ENCODE results near the gene TTYH3. TPM values are rescaled to one million over a fixed set of nuclear protein-coding genes. Genes with fewer than 3 reads are reported as not detected.
A peak's percentile ranks its signal among the peaks of the same experiment; 100 is the strongest.

The TTYH3 gene
- total and polyA plus RNA-seq, 2 donors, result 4.4 to 20.4 TPM

DNA sequence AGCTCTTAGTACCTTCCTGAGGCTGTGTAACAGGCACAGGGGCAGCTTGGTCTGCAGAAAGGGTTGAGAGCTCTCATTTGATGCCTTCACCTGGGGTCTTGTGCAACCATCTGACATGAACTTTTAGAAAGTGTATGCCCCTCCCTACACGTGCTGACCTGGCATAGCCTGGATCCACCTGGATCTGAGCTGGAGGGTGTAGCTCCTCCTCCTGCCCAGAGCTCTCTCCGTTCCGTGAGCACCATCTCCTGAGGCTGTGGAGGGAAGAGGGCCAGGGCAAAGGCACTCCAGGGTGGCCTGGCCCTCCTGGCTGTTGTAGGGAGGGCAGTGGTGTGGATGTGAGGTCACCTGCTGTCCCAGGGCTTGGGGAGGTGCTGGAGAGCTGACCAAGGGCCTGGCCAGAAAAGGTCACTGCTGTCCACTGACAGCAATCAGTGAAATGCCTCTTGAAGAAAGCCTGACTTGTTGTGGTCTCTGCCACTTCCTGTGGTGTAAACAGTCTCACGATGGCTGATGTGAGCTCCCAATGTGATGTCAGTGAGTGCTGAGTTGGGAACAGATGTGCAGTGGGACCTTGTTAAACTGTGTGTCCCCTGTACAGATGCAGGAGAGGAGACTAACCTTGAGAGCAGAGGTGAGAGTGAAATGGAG is 79.2 kb downstream of the TTYH3 start:
- Histone ChIP-seq H3K27me3 (ENCODE audit: control insufficient read depth in 2 of 2, insufficient read depth in 1 of 2, low read length in 1 of 2) (peaks cover 27 to 82% of the 10 kb centered on the region in 2 donors), H3K4me3 (ENCODE audit: low read length in 2 of 2) (no peak overlapping the region), H3K27ac (ENCODE audit: low read depth in 1 of 2, low read length in 1 of 2) (no peak overlapping the region), H3K4me1 (ENCODE audit: control insufficient read depth in 2 of 2, insufficient read depth in 2 of 2, low read length in 2 of 2) (peaks cover 17 to 53% of the 10 kb centered on the region in 2 donors), H3K36me3 (ENCODE audit: control insufficient read depth in 2 of 2, insufficient read depth in 2 of 2, low read length in 1 of 2) (no peaks in the 10 kb centered on the region), H3K9me3 (ENCODE audit: control insufficient read depth in 2 of 2, insufficient read depth in 1 of 2, low read length in 1 of 2) (peaks cover 0 to 16% of the 10 kb centered on the region in 2 donors)
- DNase-seq (ENCODE audit: low read depth in 6 of 9, low spot score in 9 of 9), result peak in 1 of 9 donors; percentile 64
- 46% methylated on average over 4 of the region's 4 CpGs for WGBS

DNA sequence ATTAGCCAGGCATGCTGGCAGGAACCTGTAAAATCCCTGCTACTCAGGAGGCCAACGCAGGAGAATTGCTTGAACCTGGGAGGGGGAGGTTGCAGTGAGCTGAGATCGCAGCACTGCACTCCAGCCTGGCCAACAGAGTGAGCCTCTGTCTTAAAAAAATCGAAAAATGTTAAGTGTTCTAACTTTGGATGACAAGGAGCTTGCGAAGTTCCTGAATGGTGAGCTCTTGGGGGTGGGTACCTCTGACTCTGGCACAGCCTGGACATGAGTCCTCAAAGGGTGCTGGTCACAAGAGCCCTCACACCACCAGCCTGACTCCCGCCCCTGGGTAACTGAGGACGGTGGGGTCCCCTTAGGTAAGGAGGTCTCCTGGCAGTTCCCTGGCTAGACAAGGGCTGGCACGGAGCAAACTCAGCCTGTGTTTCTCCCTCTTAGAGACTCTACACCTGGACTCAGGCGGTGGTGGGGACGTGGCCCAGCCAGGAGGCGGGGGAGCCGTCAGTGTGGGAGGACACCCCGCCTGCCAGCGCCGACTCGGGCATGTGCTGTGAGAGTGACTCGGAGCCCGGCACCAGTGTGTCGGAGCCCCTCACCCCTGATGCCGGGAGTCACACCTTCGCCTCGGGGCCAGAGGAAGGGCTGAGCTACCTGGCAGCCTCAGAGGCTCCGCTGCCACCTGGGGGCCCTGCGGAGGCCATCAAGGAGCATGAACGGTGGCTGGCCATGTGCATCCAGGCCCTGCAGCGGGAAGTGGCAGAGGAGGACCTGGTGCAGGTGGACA is 80.3 kb downstream of the TTYH3 start:
- H3K4me1 ChIP-seq (ENCODE audit: control insufficient read depth in 2 of 2, insufficient read depth in 2 of 2, low read length in 2 of 2), result peaks cover 28 to 63% of the 10 kb centered on the region in 2 donors
- H3K36me3 ChIP-seq (ENCODE audit: control insufficient read depth in 2 of 2, insufficient read depth in 2 of 2, low read length in 1 of 2), result no peaks in the 10 kb centered on the region
- H3K27ac ChIP-seq (ENCODE audit: low read depth in 1 of 2, low read length in 1 of 2), result no peak overlapping the region
- H3K4me3 ChIP-seq (ENCODE audit: low read length in 2 of 2), result no peak overlapping the region
- 96% methylated on average over 25 of the region's 25 CpGs for WGBS
- peaks cover 30 to 86% of the 10 kb centered on the region in 2 donors for H3K27me3 ChIP-seq (ENCODE audit: control insufficient read depth in 2 of 2, insufficient read depth in 1 of 2, low read length in 1 of 2)
- H3K9me3 ChIP-seq (ENCODE audit: control insufficient read depth in 2 of 2, insufficient read depth in 1 of 2, low read length in 1 of 2), result peaks cover 0 to 16% of the 10 kb centered on the region in 2 donors
- DNase-seq (ENCODE audit: low read depth in 6 of 9, low spot score in 9 of 9), result no peak

DNA sequence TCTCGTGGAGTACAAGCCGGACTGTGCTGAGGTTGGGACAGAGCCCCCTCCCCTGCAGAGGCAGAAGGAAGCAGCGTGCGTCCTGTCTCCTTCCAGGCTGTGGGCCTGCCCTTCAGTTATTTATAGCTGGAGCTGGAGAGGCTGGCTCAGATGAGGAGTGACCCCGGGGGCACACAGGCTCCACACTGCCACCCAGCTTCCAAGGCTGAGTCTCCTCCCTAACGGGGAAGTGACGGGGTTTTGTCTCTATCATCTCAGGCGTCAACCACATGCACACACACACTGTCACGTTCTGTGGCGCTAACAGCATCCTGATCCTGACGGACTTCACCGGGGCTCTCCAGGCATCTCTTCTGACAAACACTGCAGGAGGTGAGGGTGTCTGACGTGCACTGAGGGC is 81.6 kb downstream of the TTYH3 start:
- 47% methylated on average over 13 of the region's 13 CpGs for WGBS
- DNase-seq (ENCODE audit: low read depth in 6 of 9, low spot score in 9 of 9), result no peak
- H3K27ac ChIP-seq (ENCODE audit: low read depth in 1 of 2, low read length in 1 of 2), result no peak overlapping the region
- no peak overlapping the region for H3K4me3 ChIP-seq (ENCODE audit: low read length in 2 of 2)
- peaks cover 31 to 76% of the 10 kb centered on the region in 2 donors for H3K4me1 ChIP-seq (ENCODE audit: control insufficient read depth in 2 of 2, insufficient read depth in 2 of 2, low read length in 2 of 2)
- peaks cover 0 to 16% of the 10 kb centered on the region in 2 donors for H3K9me3 ChIP-seq (ENCODE audit: control insufficient read depth in 2 of 2, insufficient read depth in 1 of 2, low read length in 1 of 2)
- H3K36me3 ChIP-seq (ENCODE audit: control insufficient read depth in 2 of 2, insufficient read depth in 2 of 2, low read length in 1 of 2), result no peaks in the 10 kb centered on the region
- peaks cover 34 to 88% of the 10 kb centered on the region in 2 donors for H3K27me3 ChIP-seq (ENCODE audit: control insufficient read depth in 2 of 2, insufficient read depth in 1 of 2, low read length in 1 of 2)

DNA sequence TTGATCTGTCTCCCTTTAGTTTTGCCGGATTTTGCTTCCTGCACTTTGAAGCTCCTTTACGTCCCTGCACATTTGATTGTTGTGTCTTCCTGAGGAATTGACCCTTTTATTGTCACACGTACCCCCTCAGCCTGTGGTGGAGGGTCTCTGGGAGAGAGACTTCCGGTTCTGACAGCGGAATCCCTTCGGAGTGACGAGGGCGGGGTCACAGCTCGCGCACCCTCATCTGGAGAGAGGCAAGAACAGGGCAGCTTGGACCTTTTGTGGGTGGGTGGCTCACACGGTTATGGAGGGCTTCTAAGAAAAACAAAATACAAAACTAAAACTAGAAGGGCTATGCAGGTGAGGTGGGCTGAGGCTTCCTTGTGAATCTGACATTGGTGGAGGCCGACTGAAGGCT is 82.2 kb downstream of the TTYH3 start:
- WGBS, result 90% methylated on average over 12 of the region's 12 CpGs
- DNase-seq (ENCODE audit: low read depth in 6 of 9, low spot score in 9 of 9), result no peak
- H3K4me1 ChIP-seq (ENCODE audit: control insufficient read depth in 2 of 2, insufficient read depth in 2 of 2, low read length in 2 of 2), result peaks cover 31 to 82% of the 10 kb centered on the region in 2 donors
- H3K4me3 ChIP-seq (ENCODE audit: low read length in 2 of 2), result no peak overlapping the region
- H3K27ac ChIP-seq (ENCODE audit: low read depth in 1 of 2, low read length in 1 of 2), result no peak overlapping the region
- H3K27me3 ChIP-seq (ENCODE audit: control insufficient read depth in 2 of 2, insufficient read depth in 1 of 2, low read length in 1 of 2), result peaks cover 34 to 88% of the 10 kb centered on the region in 2 donors
- H3K9me3 ChIP-seq (ENCODE audit: control insufficient read depth in 2 of 2, insufficient read depth in 1 of 2, low read length in 1 of 2), result peaks cover 0 to 16% of the 10 kb centered on the region in 2 donors
- H3K36me3 ChIP-seq (ENCODE audit: control insufficient read depth in 2 of 2, insufficient read depth in 2 of 2, low read length in 1 of 2), result no peaks in the 10 kb centered on the region

Other genes with a start within 250 kb of the TTYH3 start
- 5.8 TPM for gene CHST12, start 228.4 kb upstream of the TTYH3 start, total RNA-seq
- 8.9 TPM for gene CHST12, start 228.4 kb upstream of the TTYH3 start, polyA plus RNA-seq
- gene GRIFIN, start 155.6 kb upstream of the TTYH3 start, total RNA-seq, result not detected
- not detected for gene GRIFIN, start 155.6 kb upstream of the TTYH3 start, polyA plus RNA-seq
- 10.1 TPM for gene LFNG, start 112.2 kb upstream of the TTYH3 start, total RNA-seq
- gene LFNG, start 112.2 kb upstream of the TTYH3 start, polyA plus RNA-seq, result 13.6 TPM
- gene BRAT1, start 76.5 kb upstream of the TTYH3 start, total RNA-seq, result 19.9 TPM
- gene BRAT1, start 76.5 kb upstream of the TTYH3 start, polyA plus RNA-seq, result 40.8 TPM
- 4.2 TPM for gene IQCE, start 73.0 kb upstream of the TTYH3 start, total RNA-seq
- gene IQCE, start 73.0 kb upstream of the TTYH3 start, polyA plus RNA-seq, result 3.8 TPM
- gene AMZ1, start 56.2 kb downstream of the TTYH3 start, total RNA-seq, result 0.05 TPM
- 0.07 TPM for gene AMZ1, start 56.2 kb downstream of the TTYH3 start, polyA plus RNA-seq
- gene GNA12, start 212.3 kb downstream of the TTYH3 start, total RNA-seq, result 4.4 TPM
- 11.9 TPM for gene GNA12, start 212.3 kb downstream of the TTYH3 start, polyA plus RNA-seq

Data from thymus (tissue), 11 donors.